ENCODE data around the gene CFAP157.

The CFAP157 gene

DNA sequence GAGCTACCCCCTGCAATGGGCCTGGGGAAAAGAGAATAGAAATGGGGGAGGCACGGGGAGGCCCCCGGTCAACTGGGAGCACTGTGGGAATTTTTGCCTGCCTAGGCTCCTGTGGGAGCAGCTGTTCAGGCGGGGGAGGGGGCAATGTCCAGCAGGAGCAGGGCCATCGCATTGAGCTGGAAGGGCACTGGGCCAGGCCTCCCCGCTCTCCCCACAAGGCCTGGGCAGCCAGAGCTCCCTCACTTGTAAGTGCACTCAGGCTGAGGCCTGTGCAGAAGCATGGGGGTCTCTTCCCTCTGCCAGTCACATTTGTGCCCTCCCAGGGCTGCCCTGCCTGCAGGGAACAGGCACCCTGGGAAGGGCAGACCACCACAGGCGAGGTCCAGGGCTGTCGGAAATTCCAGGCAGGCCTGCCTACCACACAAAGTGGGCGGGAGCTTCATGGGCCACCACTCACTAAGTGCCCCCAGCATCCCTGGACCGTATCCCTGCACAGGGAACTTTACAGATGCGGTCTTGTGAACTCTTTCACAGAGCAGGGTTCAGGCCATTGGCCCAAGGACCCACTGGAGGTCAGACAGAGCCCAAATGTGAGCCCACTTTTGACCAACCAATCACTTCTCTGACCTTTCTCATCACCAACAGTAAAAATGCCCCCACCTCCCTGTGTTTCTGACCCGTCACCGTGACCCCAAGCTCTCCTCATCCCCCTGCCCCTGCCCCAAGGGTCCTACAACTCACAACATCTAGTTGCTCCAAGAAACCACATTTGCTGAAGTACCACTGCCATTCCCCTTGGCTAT, 1.0 kb upstream of the CFAP157 start:
- Histone ChIP-seq H3K36me3 (ENCODE audit: control insufficient read depth, insufficient read depth, low read length) (no peaks in the 10 kb centered on the region), H3K4me3 (ENCODE audit: insufficient read depth, low read depth, low read length) (no peak overlapping the region), H3K9me3 (ENCODE audit: control insufficient read depth, low read length) (no peaks in the 10 kb centered on the region), H3K4me1 (ENCODE audit: control insufficient read depth, insufficient read depth, low read length) (peaks cover 9% of the 10 kb centered on the region), H3K27ac (ENCODE audit: insufficient read depth, low read depth, low read length, poor library complexity, severe bottlenecking) (no peak overlapping the region), H3K27me3 (ENCODE audit: control insufficient read depth, insufficient read depth, low read length, poor library complexity, severe bottlenecking) (no peaks in the 10 kb centered on the region)
- 83 to 88% methylated on average over 12 of the region's 12 CpGs for WGBS, 2 experiments

DNA sequence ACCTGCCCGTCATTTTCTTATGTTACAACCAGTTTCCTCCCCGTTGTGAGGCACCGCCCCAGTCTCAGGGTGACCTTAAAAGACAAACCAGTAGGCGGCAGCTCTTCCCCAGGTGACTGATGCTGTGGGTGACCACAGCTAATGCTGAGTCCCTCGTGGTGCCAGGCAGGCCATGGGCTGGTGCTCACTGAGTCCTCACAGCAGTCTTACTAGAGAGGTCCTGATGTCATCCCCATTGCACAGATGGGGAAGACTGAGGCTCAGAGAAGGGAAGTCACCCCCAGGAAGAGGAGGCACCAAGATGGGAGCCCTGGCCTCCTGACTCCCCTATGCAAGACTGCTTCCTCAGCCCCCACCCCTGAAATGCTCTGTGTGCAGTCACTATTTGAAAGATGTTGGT, 978 bp downstream of the CFAP157 start:
- Histone ChIP-seq H3K4me3 (ENCODE audit: insufficient read depth, low read depth, low read length) (no peak overlapping the region), H3K9me3 (ENCODE audit: control insufficient read depth, low read length) (no peaks in the 10 kb centered on the region), H3K27me3 (ENCODE audit: control insufficient read depth, insufficient read depth, low read length, poor library complexity, severe bottlenecking) (no peaks in the 10 kb centered on the region), H3K36me3 (ENCODE audit: control insufficient read depth, insufficient read depth, low read length) (no peaks in the 10 kb centered on the region), H3K4me1 (ENCODE audit: control insufficient read depth, insufficient read depth, low read length) (peaks cover 19% of the 10 kb centered on the region), H3K27ac (ENCODE audit: insufficient read depth, low read depth, low read length, poor library complexity, severe bottlenecking) (no peak overlapping the region)
- 69 to 71% methylated on average over 5 of the region's 5 CpGs for WGBS, 2 experiments

DNA sequence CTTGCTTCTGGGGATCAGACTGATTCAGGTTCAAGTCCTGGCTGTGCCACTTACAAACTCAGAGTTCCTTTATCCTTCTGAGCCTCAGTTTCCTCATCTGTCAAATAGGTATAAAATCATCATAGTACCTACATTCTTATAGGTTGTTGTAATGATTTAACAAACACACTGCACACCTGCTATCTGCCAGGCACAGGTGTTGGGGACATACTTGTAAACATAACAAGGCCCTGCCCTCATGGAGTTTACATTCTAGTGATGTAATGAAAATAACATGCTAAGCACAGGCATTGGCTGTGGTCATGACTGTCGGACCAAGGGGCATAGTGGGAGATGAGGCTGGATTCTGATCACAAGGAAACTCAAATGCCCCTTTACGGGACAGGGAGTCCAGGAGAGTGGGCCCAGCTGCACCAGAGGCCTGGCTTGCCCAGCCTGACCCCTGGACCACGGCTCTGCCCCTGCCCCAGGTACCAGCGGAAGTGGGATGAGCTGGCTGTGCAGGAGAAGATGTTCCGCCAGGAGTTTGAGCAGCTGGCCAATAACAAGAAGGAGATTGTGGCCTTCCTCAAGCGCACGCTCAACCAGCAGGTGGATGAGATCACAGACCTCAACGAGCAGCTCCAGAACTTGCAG, 2.3 kb downstream of the CFAP157 start:
- Histone ChIP-seq H3K36me3 (ENCODE audit: control insufficient read depth, insufficient read depth, low read length) (no peaks in the 10 kb centered on the region), H3K27me3 (ENCODE audit: control insufficient read depth, insufficient read depth, low read length, poor library complexity, severe bottlenecking) (peaks cover 1% of the 10 kb centered on the region), H3K9me3 (ENCODE audit: control insufficient read depth, low read length) (no peaks in the 10 kb centered on the region), H3K27ac (ENCODE audit: insufficient read depth, low read depth, low read length, poor library complexity, severe bottlenecking) (no peak overlapping the region), H3K4me1 (ENCODE audit: control insufficient read depth, insufficient read depth, low read length) (peaks cover 19% of the 10 kb centered on the region), H3K4me3 (ENCODE audit: insufficient read depth, low read depth, low read length) (no peak overlapping the region)
- 96% methylated on average over 8 of the region's 8 CpGs for WGBS, 2 experiments

DNA sequence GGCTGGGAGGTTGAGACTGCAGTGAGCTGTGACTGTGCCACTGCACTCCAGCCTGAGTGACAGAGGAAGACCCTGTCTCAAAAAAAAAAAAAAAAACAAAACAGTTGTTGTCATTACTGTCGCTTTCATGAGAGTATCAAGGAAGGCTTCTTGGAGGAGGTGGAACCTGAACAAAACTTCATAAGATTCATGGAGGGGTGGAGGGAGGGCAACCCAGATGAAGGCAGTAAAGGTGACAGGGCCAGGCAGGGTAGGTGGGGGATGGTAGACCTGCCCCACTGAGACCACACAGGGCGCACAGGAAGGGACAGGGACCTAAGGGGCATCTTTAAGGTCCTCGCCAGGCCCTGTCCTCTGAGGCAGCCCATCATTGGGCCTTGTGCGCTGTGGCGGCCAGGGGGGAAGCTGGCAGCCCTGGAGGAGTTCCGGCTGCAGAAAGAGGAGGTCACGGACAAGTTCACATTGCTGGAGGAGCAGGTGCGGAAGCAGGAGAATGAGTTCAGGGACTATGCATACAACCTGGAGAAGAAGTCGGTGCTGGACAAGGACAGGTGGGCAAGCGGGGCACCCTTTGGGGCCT, 3.5 kb downstream of the CFAP157 start:
- peaks cover 10% of the 10 kb centered on the region for H3K27me3 ChIP-seq (ENCODE audit: control insufficient read depth, insufficient read depth, low read length, poor library complexity, severe bottlenecking)
- no peaks in the 10 kb centered on the region for H3K36me3 ChIP-seq (ENCODE audit: control insufficient read depth, insufficient read depth, low read length)
- WGBS, 2 experiments = 94 to 95% methylated on average over 10 of the region's 10 CpGs
- no peak overlapping the region for H3K4me3 ChIP-seq (ENCODE audit: insufficient read depth, low read depth, low read length)
- no peaks in the 10 kb centered on the region for H3K9me3 ChIP-seq (ENCODE audit: control insufficient read depth, low read length)
- no peak overlapping the region for H3K27ac ChIP-seq (ENCODE audit: insufficient read depth, low read depth, low read length, poor library complexity, severe bottlenecking)
- peaks cover 17% of the 10 kb centered on the region for H3K4me1 ChIP-seq (ENCODE audit: control insufficient read depth, insufficient read depth, low read length)

DNA sequence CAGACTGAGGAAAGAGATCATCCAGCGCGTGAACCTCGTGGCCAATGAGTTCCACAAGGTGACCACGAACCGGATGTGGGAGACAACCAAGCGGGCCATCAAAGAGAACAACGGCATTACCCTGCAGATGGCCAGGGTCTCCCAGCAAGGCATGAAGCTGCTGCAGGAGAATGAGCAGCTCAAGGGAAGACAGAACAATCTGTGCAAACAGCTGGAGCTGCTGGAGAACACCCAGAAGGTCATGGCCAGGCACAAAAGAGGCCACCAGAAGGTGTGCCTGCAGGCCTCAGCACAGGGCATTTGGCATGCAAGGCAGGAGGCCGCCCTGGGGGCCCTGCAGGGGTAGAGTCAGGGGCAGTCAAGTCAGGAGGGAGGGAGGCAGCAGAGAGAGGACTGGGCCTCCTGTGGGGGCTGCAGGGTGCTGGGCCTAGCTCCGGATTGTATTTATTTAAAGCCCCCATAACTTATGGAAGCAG, 4.5 kb downstream of the CFAP157 start:
- H3K27ac ChIP-seq (ENCODE audit: insufficient read depth, low read depth, low read length, poor library complexity, severe bottlenecking) = no peak overlapping the region
- H3K4me3 ChIP-seq (ENCODE audit: insufficient read depth, low read depth, low read length) = no peak overlapping the region
- no peaks in the 10 kb centered on the region for H3K36me3 ChIP-seq (ENCODE audit: control insufficient read depth, insufficient read depth, low read length)
- peaks cover 10% of the 10 kb centered on the region for H3K27me3 ChIP-seq (ENCODE audit: control insufficient read depth, insufficient read depth, low read length, poor library complexity, severe bottlenecking)
- H3K4me1 ChIP-seq (ENCODE audit: control insufficient read depth, insufficient read depth, low read length) = peaks cover 10% of the 10 kb centered on the region
- WGBS, 2 experiments = 86 to 87% methylated on average over 9 of the region's 9 CpGs
- H3K9me3 ChIP-seq (ENCODE audit: control insufficient read depth, low read length) = no peaks in the 10 kb centered on the region

DNA sequence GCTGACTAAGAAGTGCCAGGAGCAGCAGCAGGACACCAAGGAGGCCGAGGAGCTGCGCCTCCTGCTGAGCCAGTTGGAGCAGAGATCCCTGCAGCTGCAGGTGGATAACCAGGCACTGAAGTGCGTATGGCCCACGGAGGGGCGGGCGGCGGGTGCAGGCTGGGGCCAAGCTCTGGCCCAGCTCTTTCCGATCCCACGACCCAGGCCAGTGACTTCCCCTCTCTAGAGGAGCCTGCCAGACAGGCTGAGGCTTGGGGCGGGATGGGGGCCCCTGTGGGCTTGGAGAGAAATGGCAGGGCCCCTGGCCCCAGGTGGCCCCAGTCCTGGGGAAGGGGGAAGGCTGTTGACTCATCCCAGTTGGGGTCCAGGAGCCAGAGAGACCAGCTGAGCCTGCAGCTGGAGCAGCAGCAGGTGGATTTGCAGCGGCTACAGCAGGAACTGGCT, 5.1 kb downstream of the CFAP157 start:
- Histone ChIP-seq H3K4me3 (ENCODE audit: insufficient read depth, low read depth, low read length) (no peak overlapping the region), H3K9me3 (ENCODE audit: control insufficient read depth, low read length) (no peaks in the 10 kb centered on the region), H3K36me3 (ENCODE audit: control insufficient read depth, insufficient read depth, low read length) (no peaks in the 10 kb centered on the region), H3K4me1 (ENCODE audit: control insufficient read depth, insufficient read depth, low read length) (peaks cover 10% of the 10 kb centered on the region), H3K27ac (ENCODE audit: insufficient read depth, low read depth, low read length, poor library complexity, severe bottlenecking) (no peak overlapping the region), H3K27me3 (ENCODE audit: control insufficient read depth, insufficient read depth, low read length, poor library complexity, severe bottlenecking) (peaks cover 10% of the 10 kb centered on the region)
- WGBS, 2 experiments = 54 to 55% methylated on average over 11 of the region's 11 CpGs

DNA sequence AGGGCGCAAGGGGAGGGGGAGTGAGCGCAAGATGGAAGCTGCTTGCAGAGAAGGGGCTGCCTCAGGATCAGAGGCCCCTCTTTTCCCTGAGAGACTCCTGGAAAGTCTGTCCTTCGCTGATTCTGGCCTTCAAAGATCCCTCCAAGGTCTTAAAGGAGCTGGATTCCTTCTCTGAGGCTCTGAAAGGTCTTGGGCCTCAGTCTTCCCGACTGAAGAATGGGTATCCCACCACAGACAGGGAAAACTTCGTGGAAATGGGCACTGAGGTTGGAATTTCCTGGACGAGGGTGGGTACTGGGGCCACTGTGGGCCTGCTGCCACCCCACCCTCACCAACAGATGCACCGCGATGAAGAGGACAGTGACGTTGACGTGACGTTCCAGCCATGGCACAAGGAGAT, 5.6 kb downstream of the CFAP157 start:
- H3K27ac ChIP-seq (ENCODE audit: insufficient read depth, low read depth, low read length, poor library complexity, severe bottlenecking) = no peak overlapping the region
- no peaks in the 10 kb centered on the region for H3K9me3 ChIP-seq (ENCODE audit: control insufficient read depth, low read length)
- no peaks in the 10 kb centered on the region for H3K36me3 ChIP-seq (ENCODE audit: control insufficient read depth, insufficient read depth, low read length)
- peaks cover 10% of the 10 kb centered on the region for H3K27me3 ChIP-seq (ENCODE audit: control insufficient read depth, insufficient read depth, low read length, poor library complexity, severe bottlenecking)
- H3K4me3 ChIP-seq (ENCODE audit: insufficient read depth, low read depth, low read length) = no peak overlapping the region
- H3K4me1 ChIP-seq (ENCODE audit: control insufficient read depth, insufficient read depth, low read length) = peaks cover 10% of the 10 kb centered on the region
- 84 to 86% methylated on average over 11 of the region's 11 CpGs for WGBS, 2 experiments

DNA sequence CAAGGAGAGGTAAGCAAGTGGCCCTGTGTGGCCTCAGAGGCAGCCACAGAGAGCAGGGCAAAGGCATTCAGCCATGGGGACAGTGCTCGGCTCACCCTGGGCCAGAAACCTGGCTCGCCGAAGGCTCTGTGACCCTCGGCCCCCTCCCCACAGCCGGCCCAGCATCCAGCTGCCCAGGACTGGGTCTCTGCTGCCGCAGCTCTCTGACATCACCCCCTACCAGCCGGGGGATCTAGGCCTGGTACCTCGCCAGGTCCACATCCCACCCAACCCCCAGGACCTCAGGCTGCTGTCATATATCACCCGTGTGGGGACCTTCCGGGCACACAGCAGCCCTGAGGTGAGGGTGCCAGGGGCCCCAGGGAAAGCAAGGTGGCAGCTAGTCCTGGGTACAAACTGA, 6.1 kb downstream of the CFAP157 start:
- no peak overlapping the region for H3K27ac ChIP-seq (ENCODE audit: insufficient read depth, low read depth, low read length, poor library complexity, severe bottlenecking)
- 92 to 94% methylated on average over 10 of the region's 10 CpGs for WGBS, 2 experiments

DNA sequence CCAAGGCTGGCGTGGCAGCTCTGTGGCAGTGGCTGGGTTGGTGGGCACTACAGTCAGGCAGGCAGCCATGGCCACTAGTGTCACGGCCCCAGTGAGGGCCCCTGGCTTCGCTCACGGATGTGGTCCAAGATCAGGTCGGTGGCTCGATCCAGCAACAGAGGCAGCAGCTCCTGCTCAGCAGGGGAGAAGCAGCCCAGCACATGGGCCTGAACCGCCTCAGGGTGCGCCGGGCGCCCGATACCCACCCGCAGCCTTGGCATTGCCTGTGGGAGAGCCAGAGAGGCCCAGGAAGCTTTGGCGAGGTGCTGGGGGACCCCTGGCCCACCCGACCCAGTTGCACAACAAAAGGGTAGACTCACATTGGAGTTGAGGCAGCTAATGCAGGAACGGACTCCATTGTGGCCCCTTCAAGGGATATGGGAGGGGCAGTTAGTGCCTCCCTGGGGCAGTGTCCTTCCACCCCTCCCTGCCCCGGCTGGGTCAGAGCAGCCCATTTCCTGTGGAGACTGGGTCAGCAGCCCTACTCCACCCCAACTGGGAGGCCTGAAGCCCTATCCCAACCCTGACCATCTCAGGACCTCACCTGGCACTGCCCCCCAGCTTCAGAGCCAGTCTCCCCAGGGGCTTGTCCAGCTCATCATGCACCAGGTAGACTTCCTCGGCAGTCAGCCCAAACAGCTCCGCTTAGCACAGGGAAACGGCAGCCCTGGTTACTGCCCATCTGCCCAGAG, 7.4 kb downstream of the CFAP157 start:
- no peak overlapping the region for H3K27ac ChIP-seq (ENCODE audit: insufficient read depth, low read depth, low read length, poor library complexity, severe bottlenecking)
- no peaks in the 10 kb centered on the region for H3K36me3 ChIP-seq (ENCODE audit: control insufficient read depth, insufficient read depth, low read length)
- H3K4me1 ChIP-seq (ENCODE audit: control insufficient read depth, insufficient read depth, low read length) = peaks cover 10% of the 10 kb centered on the region
- H3K27me3 ChIP-seq (ENCODE audit: control insufficient read depth, insufficient read depth, low read length, poor library complexity, severe bottlenecking) = peaks cover 10% of the 10 kb centered on the region
- no peak overlapping the region for H3K4me3 ChIP-seq (ENCODE audit: insufficient read depth, low read depth, low read length)
- WGBS, 2 experiments = 83 to 84% methylated on average over 19 of the region's 19 CpGs
- H3K9me3 ChIP-seq (ENCODE audit: control insufficient read depth, low read length) = no peaks in the 10 kb centered on the region

More for the DNA sequence above, 6.1 kb downstream of the CFAP157 start:
- no peaks in the 10 kb centered on the region for H3K36me3 ChIP-seq (ENCODE audit: control insufficient read depth, insufficient read depth, low read length)
- H3K4me3 ChIP-seq (ENCODE audit: insufficient read depth, low read depth, low read length) = no peak overlapping the region
- H3K27me3 ChIP-seq (ENCODE audit: control insufficient read depth, insufficient read depth, low read length, poor library complexity, severe bottlenecking) = peaks cover 10% of the 10 kb centered on the region
- no peaks in the 10 kb centered on the region for H3K9me3 ChIP-seq (ENCODE audit: control insufficient read depth, low read length)
- H3K4me1 ChIP-seq (ENCODE audit: control insufficient read depth, insufficient read depth, low read length) = peaks cover 10% of the 10 kb centered on the region
